VCaP (cell line): ENCODE results near the gene UGT1A6.

Source experiments
- H3K27ac ChIP-seq: fragments of 450-650 bp; 2 replicates; pipeline ENCODE4 v1.5.1; 2017
- CTCF ChIP-seq: fragments of 450-650 bp; conservative IDR thresholded peaks from 2 replicates; pipeline ENCODE4 v1.5.1; 2017; ENCODE audit warnings: mild to moderate bottlenecking, moderate library complexity

The UGT1A6 gene

GRCh38 chr2:233708942-233709341, 16.3 kb downstream of the UGT1A6 start:
- no peak overlapping the region for H3K27ac ChIP-seq
- no peak for TF ChIP-seq CTCF

GRCh38 chr2:233711312-233712008, 18.8 kb downstream of the UGT1A6 start:
- peak; percentile 92 for TF ChIP-seq CTCF
- peak overlapping the region; percentile 32; the same call in 1 of the 2 replicates for H3K27ac ChIP-seq

DNA sequence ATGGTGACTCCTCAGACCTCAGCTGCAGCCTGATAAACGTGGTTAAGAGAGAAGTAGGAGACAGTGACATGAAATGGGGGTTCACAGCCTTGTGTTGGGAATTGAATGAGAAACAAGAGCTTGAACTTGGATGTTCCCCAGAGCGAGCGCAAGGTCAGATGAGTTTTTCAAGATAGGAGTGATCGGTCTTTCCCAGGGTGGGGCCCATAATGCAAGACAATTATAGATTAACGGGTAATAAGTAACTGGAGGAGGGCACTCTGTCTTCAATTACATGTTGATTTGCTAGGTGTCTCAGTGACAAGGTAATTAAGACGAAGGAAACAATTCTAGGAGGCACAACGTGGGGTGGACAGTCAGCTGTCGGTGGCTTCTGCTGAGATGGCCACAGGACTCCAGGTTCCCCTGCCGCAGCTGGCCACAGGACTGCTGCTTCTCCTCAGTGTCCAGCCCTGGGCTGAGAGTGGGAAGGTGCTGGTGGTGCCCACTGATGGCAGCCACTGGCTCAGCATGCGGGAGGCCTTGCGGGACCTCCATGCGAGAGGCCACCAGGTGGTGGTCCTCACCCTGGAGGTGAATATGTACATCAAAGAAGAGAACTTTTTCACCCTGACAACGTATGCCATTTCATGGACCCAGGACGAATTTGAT, 20.0 kb downstream of the UGT1A6 start, which contains the start of gene UGT1A5:
UGT1A5 (plus strand) TSS at position 297 of the 651 bp plus-strand sequence; CDS start at position 382, 85 bp downstream.
- no peak within 1 kb of the TSS for H3K27ac ChIP-seq
- no peak for TF ChIP-seq CTCF

GRCh38 chr2:233713262-233713615, 20.5 kb downstream of the UGT1A6 start:
- no peak for TF ChIP-seq CTCF
- no peak overlapping the region for H3K27ac ChIP-seq

GRCh38 chr2:233714121-233714520, 21.4 kb downstream of the UGT1A6 start:
- TF ChIP-seq CTCF: no peak
- H3K27ac ChIP-seq: no peak overlapping the region

DNA sequence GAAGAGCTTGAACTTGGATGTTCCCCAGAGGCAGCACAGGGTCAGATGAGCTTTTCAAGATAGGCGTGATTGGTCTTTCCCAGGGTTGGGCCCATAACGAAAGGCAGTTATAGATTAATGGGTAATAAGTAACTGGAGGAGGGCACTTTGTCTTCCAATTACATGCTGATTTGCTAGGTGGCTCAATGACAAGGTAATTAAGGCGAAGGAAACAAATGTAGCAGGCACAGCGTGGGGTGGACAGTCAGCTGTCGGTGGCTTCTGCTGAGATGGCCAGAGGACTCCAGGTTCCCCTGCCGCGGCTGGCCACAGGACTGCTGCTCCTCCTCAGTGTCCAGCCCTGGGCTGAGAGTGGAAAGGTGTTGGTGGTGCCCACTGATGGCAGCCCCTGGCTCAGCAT, 25.9 kb downstream of the UGT1A6 start, which contains the start of gene UGT1A4:
UGT1A4 (plus strand) TSS at position 185 of the 400 bp plus-strand sequence; CDS start at position 270, 85 bp downstream.
- H3K27ac ChIP-seq: no peak within 1 kb of the TSS
- no peak for TF ChIP-seq CTCF

GRCh38 chr2:233728723-233729301, 36.1 kb downstream of the UGT1A6 start, which contains the start of gene UGT1A3:
Gene UGT1A3, plus strand, starts transcription at chr2:233729042. Its CDS starts 85 bp downstream, at chr2:233729127.
- no peak for TF ChIP-seq CTCF
- H3K27ac ChIP-seq: no peak within 1 kb of the TSS

DNA sequence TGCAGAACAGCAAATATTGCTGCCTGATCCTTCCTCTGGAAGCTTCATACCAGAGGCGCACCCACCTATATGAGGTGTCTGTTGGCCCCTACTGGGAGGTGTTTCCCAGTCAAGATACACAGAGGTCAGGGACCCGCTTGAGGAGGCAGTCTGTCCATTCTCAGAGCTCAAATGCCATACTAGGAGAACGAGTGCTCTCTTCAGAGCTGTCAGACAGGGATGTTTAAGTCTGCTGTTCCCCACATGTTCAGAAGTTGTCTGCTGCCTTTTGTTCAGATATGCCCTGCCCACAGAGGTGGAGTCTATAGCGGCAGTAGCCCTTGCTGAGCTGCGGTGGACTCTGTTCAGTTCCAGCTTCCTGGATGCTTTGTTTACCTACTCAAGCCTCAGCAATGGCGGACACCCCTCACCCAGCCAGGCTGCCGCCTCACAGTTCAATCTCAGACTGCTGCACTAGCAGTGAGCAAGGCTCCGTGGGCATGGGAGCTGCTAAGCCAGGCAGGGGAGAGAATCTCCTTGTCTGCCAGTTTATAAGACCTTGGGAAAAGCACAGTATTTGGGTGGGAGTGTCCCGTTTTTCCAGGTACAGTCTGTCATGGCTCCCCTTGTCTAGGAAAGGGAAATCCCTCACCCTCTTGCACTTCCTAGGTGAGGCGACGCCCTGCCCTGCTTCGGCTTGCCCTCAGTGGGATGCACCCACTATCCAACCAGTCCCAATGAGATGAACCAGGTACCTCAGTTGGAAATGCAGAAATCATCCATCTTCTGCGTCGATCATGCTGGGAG, 44.4 kb downstream of the UGT1A6 start:
- H3K27ac ChIP-seq: peak overlapping the region; percentile 22; the same call in 1 of the 2 replicates
